Measurements from ENCODE around the gene PECR.

GRCh38 chr2:216070195-216070594 lies 11.4 kb downstream of the PECR start:
- no peak for TF ChIP-seq POLR2A (IDR thresholded peaks at IDR 0.05; ENCODE audit: borderline replicate concordance, extremely low read depth, insufficient read depth, insufficient read length)
- no peak for TF ChIP-seq CTCF (IDR thresholded peaks at IDR 0.05 in 2 of 3, conservative IDR thresholded peaks at IDR 0.05 in 1 of 3; ENCODE audit: borderline replicate concordance in 1 of 3, insufficient read depth in 1 of 3, low read depth in 2 of 3, low read length in 2 of 3)
- TF ChIP-seq, protein P1, sequence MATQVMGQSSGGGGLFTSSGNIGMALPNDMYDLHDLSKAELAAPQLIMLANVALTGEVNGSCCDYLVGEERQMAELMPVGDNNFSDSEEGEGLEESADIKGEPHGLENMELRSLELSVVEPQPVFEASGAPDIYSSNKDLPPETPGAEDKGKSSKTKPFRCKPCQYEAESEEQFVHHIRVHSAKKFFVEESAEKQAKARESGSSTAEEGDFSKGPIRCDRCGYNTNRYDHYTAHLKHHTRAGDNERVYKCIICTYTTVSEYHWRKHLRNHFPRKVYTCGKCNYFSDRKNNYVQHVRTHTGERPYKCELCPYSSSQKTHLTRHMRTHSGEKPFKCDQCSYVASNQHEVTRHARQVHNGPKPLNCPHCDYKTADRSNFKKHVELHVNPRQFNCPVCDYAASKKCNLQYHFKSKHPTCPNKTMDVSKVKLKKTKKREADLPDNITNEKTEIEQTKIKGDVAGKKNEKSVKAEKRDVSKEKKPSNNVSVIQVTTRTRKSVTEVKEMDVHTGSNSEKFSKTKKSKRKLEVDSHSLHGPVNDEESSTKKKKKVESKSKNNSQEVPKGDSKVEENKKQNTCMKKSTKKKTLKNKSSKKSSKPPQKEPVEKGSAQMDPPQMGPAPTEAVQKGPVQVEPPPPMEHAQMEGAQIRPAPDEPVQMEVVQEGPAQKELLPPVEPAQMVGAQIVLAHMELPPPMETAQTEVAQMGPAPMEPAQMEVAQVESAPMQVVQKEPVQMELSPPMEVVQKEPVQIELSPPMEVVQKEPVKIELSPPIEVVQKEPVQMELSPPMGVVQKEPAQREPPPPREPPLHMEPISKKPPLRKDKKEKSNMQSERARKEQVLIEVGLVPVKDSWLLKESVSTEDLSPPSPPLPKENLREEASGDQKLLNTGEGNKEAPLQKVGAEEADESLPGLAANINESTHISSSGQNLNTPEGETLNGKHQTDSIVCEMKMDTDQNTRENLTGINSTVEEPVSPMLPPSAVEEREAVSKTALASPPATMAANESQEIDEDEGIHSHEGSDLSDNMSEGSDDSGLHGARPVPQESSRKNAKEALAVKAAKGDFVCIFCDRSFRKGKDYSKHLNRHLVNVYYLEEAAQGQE (IDR thresholded peaks at IDR 0.05; ENCODE audit: low read depth) = no peak
- no peak for TF ChIP-seq TCF7L2 (IDR thresholded peaks at IDR 0.05; ENCODE audit: borderline replicate concordance, extremely low read depth, insufficient read depth, insufficient read length)
- no peak for TF ChIP-seq POLR2AphosphoS5 (IDR thresholded peaks at IDR 0.05; ENCODE audit: low read depth, low read length)
- no peak for TF ChIP-seq EGR1 (IDR thresholded peaks at IDR 0.05; ENCODE audit: low read depth)
- TF ChIP-seq, protein P2, sequence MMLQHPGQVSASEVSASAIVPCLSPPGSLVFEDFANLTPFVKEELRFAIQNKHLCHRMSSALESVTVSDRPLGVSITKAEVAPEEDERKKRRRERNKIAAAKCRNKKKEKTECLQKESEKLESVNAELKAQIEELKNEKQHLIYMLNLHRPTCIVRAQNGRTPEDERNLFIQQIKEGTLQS (IDR thresholded peaks at IDR 0.05) = no peak
- TF ChIP-seq RAD21 (IDR thresholded peaks at IDR 0.05; ENCODE audit: low read depth) = no peak
- no peak for TF ChIP-seq EZH2 (IDR thresholded peaks at IDR 0.05)
- TF ChIP-seq EZH2phosphoT487 (IDR thresholded peaks at IDR 0.05; ENCODE audit: borderline replicate concordance) = no peak
- no peak for TF ChIP-seq YY1 (IDR thresholded peaks at IDR 0.05; ENCODE audit: extremely low read depth, insufficient replicate concordance, low read depth, low read length)
- no peak for TF ChIP-seq SP1 (IDR thresholded peaks at IDR 0.05; ENCODE audit: low read depth)
- TF ChIP-seq, protein P3, sequence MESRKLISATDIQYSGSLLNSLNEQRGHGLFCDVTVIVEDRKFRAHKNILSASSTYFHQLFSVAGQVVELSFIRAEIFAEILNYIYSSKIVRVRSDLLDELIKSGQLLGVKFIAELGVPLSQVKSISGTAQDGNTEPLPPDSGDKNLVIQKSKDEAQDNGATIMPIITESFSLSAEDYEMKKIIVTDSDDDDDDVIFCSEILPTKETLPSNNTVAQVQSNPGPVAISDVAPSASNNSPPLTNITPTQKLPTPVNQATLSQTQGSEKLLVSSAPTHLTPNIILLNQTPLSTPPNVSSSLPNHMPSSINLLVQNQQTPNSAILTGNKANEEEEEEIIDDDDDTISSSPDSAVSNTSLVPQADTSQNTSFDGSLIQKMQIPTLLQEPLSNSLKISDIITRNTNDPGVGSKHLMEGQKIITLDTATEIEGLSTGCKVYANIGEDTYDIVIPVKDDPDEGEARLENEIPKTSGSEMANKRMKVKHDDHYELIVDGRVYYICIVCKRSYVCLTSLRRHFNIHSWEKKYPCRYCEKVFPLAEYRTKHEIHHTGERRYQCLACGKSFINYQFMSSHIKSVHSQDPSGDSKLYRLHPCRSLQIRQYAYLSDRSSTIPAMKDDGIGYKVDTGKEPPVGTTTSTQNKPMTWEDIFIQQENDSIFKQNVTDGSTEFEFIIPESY (IDR thresholded peaks at IDR 0.05; ENCODE audit: extremely low read depth, insufficient replicate concordance, low read length) = no peak
